Nephron (organoid): ENCODE results near the gene SLC15A4.
A peak's percentile ranks its signal among the peaks of the same experiment; 100 is the strongest.

Experiments used
- H3K27ac Mint-ChIP-seq, 3 experiments: 2 replicates each; pipeline ENCODE4 v1.8.0; 2020; ENCODE audit warnings: mixed read lengths in 3 of 3, mild to moderate bottlenecking in 2 of 3, moderate library complexity in 1 of 3
- H3K27me3 Mint-ChIP-seq: 2 replicates; pipeline ENCODE4 v1.8.0; 2021; ENCODE audit warnings: low read depth, mild to moderate bottlenecking, moderate library complexity, mixed read lengths
- H3K36me3 Mint-ChIP-seq: 2 replicates; pipeline ENCODE4 v1.8.0; 2020; ENCODE audit warnings: low read depth, mixed read lengths
- H3K4me1 Mint-ChIP-seq: 2 replicates; pipeline ENCODE4 v1.8.0; 2020; ENCODE audit warnings: mixed read lengths
- H3K4me3 Mint-ChIP-seq, 3 experiments: 2 replicates each; pipeline ENCODE4 v1.8.0; 2020; ENCODE audit warnings: mild to moderate bottlenecking in 3 of 3, mixed read lengths in 3 of 3, moderate library complexity in 2 of 3
- H3K9me3 Mint-ChIP-seq: 2 replicates; pipeline ENCODE4 v1.8.0; 2020; ENCODE audit warnings: mixed read lengths
- CTCF ChIP-seq, 3 experiments: fragments of 200-600 bp; sonication (generic); IDR thresholded peaks; one replicate each; pipeline ENCODE4 v1.5.0; 2021; ENCODE audit warnings: antibody characterized with exemption in 3 of 3; ENCODE audit not compliant: unreplicated experiment in 3 of 3

Gene SLC15A4

DNA sequence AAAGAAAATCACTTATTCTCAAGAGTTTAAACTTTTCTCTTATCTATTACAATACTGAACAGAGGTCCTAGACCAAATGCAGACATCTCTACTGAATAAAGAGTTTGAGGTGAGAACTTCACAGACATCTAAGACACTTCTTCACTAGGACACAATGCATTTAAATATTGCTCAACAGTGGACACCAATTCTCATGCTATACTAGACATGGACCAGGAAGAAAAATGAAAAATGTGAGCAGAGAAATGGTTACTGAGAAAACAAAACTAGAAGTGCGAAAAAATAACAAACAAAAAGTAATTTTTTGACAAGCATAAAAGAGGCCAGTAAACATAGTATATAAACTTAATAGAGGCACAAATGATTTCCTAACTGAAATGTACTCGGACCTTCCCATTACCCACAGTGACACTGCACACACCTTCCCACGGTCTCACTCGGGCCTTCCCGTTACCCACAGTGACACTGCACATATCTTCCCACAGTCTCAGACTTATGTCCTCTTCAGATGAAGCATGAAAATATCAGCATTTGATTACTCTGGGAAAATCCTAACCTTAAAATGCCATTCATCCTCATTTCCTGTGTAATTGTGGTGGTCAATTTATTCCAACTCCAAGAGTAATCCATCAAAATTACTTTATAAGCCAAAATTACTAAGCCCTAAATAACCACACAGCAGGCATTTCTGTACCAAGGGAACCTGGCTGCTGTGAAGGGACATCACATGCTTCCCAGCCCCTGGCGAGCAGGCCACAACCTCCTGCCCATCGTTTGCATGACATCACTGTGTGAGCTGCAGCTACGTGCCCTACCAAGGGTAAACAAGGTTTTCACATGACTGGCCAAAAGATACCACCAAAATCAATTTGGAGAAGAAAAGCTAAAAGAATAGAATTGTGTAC, 6.4 kb downstream of the SLC15A4 start:
- no peak for TF ChIP-seq CTCF (IDR thresholded peaks at IDR 0.05; ENCODE audit: unreplicated experiment in 3 of 3)
- Mint-ChIP-seq H3K4me1 (peaks cover 46% of the 10 kb centered on the region), H3K27ac (peak overlapping the region in 2 of 3 experiments; percentile 0 to 2), H3K9me3 (no peaks in the 10 kb centered on the region), H3K27me3 (no peaks in the 10 kb centered on the region), H3K4me3 (no peak overlapping the region), H3K36me3 (peaks cover 44% of the 10 kb centered on the region)

GRCh38 chr12:128816643-128816920, 7.2 kb downstream of the SLC15A4 start:
- peaks cover 44% of the 10 kb centered on the region for H3K36me3 Mint-ChIP-seq
- no peak overlapping the region for H3K27ac Mint-ChIP-seq
- no peak for TF ChIP-seq CTCF (IDR thresholded peaks at IDR 0.05; ENCODE audit: unreplicated experiment in 3 of 3)
- H3K27me3 Mint-ChIP-seq: no peaks in the 10 kb centered on the region
- H3K9me3 Mint-ChIP-seq: no peaks in the 10 kb centered on the region
- peaks cover 45% of the 10 kb centered on the region for H3K4me1 Mint-ChIP-seq
- no peak overlapping the region for H3K4me3 Mint-ChIP-seq

GRCh38 chr12:128815779-128816642, 7.7 kb downstream of the SLC15A4 start:
- Mint-ChIP-seq H3K36me3 (peaks cover 41% of the 10 kb centered on the region), H3K9me3 (no peaks in the 10 kb centered on the region), H3K4me3 (no peak overlapping the region), H3K27ac (no peak overlapping the region), H3K27me3 (no peaks in the 10 kb centered on the region), H3K4me1 (peaks cover 45% of the 10 kb centered on the region)
- TF ChIP-seq CTCF (IDR thresholded peaks at IDR 0.05; ENCODE audit: unreplicated experiment in 3 of 3): no peak

DNA sequence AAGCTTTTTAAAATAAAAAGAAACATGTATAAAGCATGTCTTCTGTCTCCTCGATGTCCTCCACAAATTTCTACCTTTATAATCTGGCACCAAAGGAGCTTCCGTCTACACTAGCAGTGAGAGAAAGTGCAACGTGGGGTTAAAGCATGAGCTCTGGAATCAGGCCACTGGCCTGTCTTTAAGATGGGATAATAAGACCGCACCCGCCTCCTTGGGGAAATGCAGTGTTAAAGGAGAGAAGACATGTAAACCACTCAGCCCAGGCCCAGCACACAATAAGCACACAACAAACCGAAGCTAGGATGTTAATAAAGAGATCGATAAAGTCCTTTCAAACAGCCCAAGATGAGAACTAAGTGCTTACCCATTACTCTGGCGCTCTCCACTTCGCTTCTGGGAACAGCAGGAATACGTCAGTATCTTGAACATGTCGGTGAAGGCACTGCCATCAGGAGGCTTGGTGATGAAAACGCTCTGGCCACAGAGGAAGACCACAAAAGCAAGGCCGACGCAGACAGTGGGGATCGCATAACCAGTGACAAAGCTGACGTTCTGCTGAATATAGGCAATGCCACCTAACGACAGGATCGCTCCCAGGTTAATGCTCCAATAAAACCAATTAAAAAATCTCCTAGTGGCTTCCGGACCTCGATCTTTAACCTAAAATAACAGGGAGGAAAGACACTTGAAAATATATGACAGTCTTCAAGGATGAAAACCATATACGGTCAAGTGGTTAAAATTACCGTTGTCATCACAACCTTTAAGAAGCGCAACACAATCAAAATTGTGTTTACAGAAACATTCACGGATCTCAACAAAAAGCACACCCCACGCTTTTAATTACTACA, 9.1 kb downstream of the SLC15A4 start:
- Mint-ChIP-seq H3K4me3 (no peak overlapping the region), H3K36me3 (peaks cover 42% of the 10 kb centered on the region), H3K27ac (no peak overlapping the region), H3K27me3 (peaks cover 4% of the 10 kb centered on the region), H3K4me1 (peaks cover 50% of the 10 kb centered on the region), H3K9me3 (no peaks in the 10 kb centered on the region)
- no peak for TF ChIP-seq CTCF (IDR thresholded peaks at IDR 0.05; ENCODE audit: unreplicated experiment in 3 of 3)

DNA sequence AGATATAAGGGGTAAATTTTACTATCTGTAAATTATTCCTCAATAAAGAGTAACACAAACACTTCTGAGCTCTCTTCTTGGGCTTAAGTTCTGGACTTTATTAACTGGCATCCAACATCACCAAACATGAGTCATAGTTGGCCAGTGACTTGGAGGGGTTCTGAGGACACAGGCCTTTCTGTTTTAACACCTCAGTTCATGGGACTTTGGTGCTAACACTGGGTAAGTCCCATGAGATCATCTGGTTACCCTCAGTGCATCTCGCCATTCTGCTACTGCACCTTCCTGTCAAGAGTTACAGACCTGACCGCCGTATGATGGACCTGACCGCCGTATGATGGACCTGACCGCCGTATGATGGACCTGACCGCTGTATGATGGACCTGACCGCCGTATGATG, 9.9 kb downstream of the SLC15A4 start:
- H3K27ac Mint-ChIP-seq: no peak overlapping the region
- H3K9me3 Mint-ChIP-seq: no peaks in the 10 kb centered on the region
- peaks cover 43% of the 10 kb centered on the region for H3K36me3 Mint-ChIP-seq
- peaks cover 4% of the 10 kb centered on the region for H3K27me3 Mint-ChIP-seq
- peaks cover 49% of the 10 kb centered on the region for H3K4me1 Mint-ChIP-seq
- TF ChIP-seq CTCF (IDR thresholded peaks at IDR 0.05; ENCODE audit: unreplicated experiment in 3 of 3): no peak
- no peak overlapping the region for H3K4me3 Mint-ChIP-seq
